ENCODE measurements around the gene DNALI1. TPM values are rescaled to one million over a fixed set of nuclear protein-coding genes. Genes with fewer than 3 reads are reported as not detected.
A peak's percentile ranks its signal among the peaks of the same experiment; 100 is the strongest.
"Not testable (repeated sequence)": the region's sequence is repeated elsewhere in the genome, so short reads cannot be mapped to it uniquely, and the experiment has no call there.

The DNALI1 gene
- total RNA-seq, 2 donors from 2014 or later = not detected

DNA sequence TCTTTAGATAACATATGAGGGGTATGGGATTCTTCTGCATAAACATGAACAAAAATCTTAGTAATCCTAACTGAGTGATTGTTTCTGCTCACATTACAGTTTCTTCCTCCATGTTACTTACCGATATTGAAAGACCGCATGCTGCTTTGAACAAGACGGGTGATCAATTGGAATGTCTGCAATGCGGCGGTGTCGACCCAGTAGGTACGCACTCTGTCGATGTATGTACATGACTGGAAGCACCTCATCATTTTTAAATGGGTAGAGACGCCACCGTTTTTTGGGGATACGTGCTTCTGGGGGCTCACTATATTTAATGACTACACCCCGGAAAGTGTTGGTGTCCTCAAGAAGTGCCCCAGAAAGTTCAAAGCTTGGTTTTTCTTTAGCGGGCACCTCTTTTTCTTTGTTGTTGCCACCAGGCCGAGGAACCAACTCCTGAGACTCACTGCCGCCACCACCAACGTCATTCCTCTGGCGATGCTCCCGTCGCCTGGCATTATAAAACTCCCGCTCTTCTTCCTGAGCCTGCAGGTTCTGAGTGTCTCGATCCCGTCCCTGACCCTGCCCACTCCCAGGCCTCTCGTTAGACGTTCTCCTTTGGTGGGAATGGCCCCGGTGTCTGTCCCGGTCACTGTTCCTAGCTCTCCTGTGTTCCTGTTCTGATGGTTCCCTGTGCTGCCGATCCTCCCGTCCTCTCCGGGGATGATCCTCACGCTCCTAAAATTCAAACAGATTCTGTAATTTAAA, 16.5 kb upstream of the DNALI1 start:
- peaks cover 17 to 42% of the 10 kb centered on the region in 2 donors for H3K36me3 Mint-ChIP-seq
- no peak for ATAC-seq
- no peak for DNase-seq (ENCODE audit: low spot score in 2 of 2)
- H3K9me3 Mint-ChIP-seq = no peaks in the 10 kb centered on the region
- no peak overlapping the region for H3K27ac Mint-ChIP-seq

DNA sequence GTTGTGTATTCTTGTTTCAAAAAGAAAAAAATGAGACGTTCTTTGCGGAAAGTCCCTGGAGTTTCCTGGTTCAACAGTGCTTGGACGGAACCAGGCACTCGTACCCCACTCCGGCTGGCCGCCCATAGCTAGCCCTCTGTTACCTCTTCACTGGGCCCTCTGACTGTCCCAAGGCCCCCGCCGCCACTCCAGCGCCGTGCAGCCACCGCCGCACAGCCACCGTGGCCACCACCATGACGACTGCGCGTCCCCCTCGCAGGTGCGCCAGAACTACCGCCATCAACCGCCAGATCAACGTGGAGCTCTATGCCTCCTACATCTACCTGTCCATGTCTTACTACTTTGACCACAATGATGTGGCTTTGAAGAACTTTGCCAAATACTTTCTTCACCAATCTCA, 12.2 kb upstream of the DNALI1 start:
- H3K36me3 Mint-ChIP-seq = peaks cover 18 to 31% of the 10 kb centered on the region in 2 donors
- ATAC-seq (no peak), DNase-seq (ENCODE audit: low spot score in 2 of 2) (no peak)
- no peak overlapping the region for H3K27ac Mint-ChIP-seq
- H3K9me3 Mint-ChIP-seq = no peaks in the 10 kb centered on the region

- no peak for DNase-seq (ENCODE audit: low spot score in 2 of 2)
- no peaks in the 10 kb centered on the region for H3K9me3 Mint-ChIP-seq
- no peak overlapping the region for H3K27ac Mint-ChIP-seq
- no peak for ATAC-seq
- peaks cover 18 to 31% of the 10 kb centered on the region in 2 donors for H3K36me3 Mint-ChIP-seq
These were observed 11.7 kb upstream of the DNALI1 start for GRCh38 chr1:37545019-37545418.

DNA sequence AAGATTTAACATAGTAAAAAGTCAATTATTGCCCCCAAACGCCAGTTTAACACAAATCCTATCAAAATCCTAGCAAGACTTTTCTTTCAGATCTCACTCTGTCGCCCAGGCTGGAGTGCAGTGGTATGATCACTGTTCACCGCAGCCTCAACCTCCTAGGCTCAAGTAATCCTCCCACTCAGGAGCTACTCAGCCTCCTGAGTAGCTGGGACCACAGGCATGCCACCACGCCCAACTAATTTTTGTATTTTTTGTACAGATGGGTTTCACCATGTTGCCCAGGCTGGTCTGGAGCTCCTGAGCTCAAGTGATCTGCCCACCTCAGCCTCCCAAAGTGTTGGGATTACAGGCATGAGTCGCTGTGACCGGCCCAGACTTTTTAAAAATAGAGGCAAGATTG, 7.4 kb upstream of the DNALI1 start:
- no peak for ATAC-seq
- no peak for DNase-seq (ENCODE audit: low spot score in 2 of 2)
- H3K36me3 Mint-ChIP-seq = peaks cover 30 to 32% of the 10 kb centered on the region in 2 donors
- H3K9me3 Mint-ChIP-seq = no peaks in the 10 kb centered on the region
- peak overlapping the region in 1 of 2 donors; percentile 76 for H3K27ac Mint-ChIP-seq

DNA sequence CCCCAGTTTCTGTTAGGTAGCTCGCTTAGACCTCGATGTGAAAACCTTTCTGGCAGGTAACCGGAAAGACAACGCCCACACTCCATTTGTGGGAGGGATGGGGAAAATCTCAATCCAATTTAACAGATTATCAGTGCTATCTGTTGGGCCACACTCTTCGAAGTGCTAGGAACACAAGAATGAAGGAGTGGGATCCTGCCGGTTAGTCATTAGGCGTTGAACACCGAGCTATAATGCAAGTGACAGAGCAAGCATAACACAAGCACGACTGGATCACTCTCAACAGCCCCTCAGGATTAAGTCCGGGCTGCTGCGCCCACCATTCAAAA, 3.2 kb upstream of the DNALI1 start:
- Mint-ChIP-seq H3K36me3 (peaks cover 19 to 20% of the 10 kb centered on the region in 2 donors), H3K9me3 (no peaks in the 10 kb centered on the region), H3K27ac (peak overlapping the region; percentile 83 to 99)
- ATAC-seq (peak; percentile 4 to 10), DNase-seq (ENCODE audit: low spot score in 2 of 2) (no peak)

- H3K27ac Mint-ChIP-seq = peak within 1 kb of the TSS; percentile 99 to 100
- DNase-seq (ENCODE audit: low spot score in 2 of 2) (peak; percentile 86 to 92), ATAC-seq (peak; percentile 95 to 100)
- H3K36me3 Mint-ChIP-seq = peaks cover 15 to 19% of the 10 kb centered on the region in 2 donors
- H3K9me3 Mint-ChIP-seq = no peaks in the 10 kb centered on the region
These were observed 2.6 kb upstream of the DNALI1 start, which contains the start of gene SNIP1 for GRCh38 chr1:37553927-37554808. Gene SNIP1, minus strand, starts transcription at chr1:37554293. Its CDS starts 64 bp downstream, at chr1:37554229.

GRCh38 chr1:37557402-37557801, 662 bp downstream of the DNALI1 start:
- ATAC-seq (no peak), DNase-seq (ENCODE audit: low spot score in 2 of 2) (no peak)
- no peaks in the 10 kb centered on the region for H3K9me3 Mint-ChIP-seq
- H3K36me3 Mint-ChIP-seq = peaks cover 15 to 19% of the 10 kb centered on the region in 2 donors
- no peak overlapping the region for H3K27ac Mint-ChIP-seq

GRCh38 chr1:37558411-37558810, 1.7 kb downstream of the DNALI1 start:
- Mint-ChIP-seq H3K9me3 (no peaks in the 10 kb centered on the region), H3K36me3 (peaks cover 8 to 10% of the 10 kb centered on the region in 2 donors), H3K27ac (peak overlapping the region in 1 of 2 donors; percentile 34)
- no peak for DNase-seq (ENCODE audit: low spot score in 2 of 2)
- ATAC-seq = no peak

DNA sequence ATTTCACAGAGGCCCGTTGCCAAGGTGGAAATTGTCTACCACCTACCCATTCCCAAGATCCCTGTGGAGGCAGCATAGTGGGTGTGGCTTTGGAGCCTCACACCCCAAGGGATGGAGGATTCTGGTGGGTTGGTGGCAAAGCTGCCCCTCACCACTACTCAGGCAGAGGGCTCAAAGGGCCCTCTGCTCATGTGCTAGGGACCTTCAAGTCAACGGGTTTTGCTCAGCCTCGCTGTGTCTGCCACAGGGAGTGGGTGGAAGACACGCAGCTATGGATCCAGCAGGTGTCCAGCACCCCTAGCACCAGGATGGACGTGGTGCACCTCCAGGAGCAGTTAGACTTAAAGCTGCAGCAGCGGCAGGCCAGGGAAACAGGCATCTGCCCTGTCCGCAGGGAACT, 2.3 kb downstream of the DNALI1 start:
- no peak for ATAC-seq
- DNase-seq (ENCODE audit: low spot score in 2 of 2) = no peak
- peaks cover 4 to 5% of the 10 kb centered on the region in 2 donors for H3K36me3 Mint-ChIP-seq
- H3K27ac Mint-ChIP-seq = peak overlapping the region in 1 of 2 donors; percentile 34
- H3K9me3 Mint-ChIP-seq = no peaks in the 10 kb centered on the region

DNA sequence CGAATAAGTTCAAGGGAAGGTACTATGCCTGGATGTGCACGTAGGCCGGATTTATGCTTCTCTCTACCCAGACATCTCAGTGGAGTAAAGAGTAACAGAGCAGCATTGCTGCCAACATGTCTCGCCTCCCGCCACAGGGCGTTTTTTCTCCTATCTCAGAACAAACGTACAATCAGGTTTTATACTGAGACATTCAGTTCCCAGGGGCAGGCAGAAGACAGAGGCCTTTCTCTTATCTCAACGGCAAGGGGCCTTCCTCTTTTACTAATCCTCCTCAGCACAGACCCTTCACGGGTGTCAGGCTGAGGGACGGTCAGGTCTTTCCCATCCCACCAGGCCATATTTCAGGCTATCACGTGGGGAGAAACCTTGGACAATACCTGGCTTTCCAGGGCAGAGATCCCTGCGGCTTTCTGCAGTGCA, 3.2 kb downstream of the DNALI1 start:
- not testable (repeated sequence) for H3K36me3 Mint-ChIP-seq; H3K27ac Mint-ChIP-seq; H3K9me3 Mint-ChIP-seq; ATAC-seq; DNase-seq (ENCODE audit: low spot score in 2 of 2)

GRCh38 chr1:37560401-37561132, 3.8 kb downstream of the DNALI1 start:
- Mint-ChIP-seq H3K27ac (peak overlapping the region in 1 of 2 donors; percentile 51), H3K9me3 (no peaks in the 10 kb centered on the region), H3K36me3 (peaks cover 0 to 3% of the 10 kb centered on the region in 2 donors)
- ATAC-seq = no peak
- no peak for DNase-seq (ENCODE audit: low spot score in 2 of 2)

- ATAC-seq (peak; percentile 64 to 74), DNase-seq (ENCODE audit: low spot score in 2 of 2) (peak in 1 of 2 donors; percentile 45)
- peak overlapping the region; percentile 3 to 93 for H3K27ac Mint-ChIP-seq
- H3K36me3 Mint-ChIP-seq = peaks cover 0 to 5% of the 10 kb centered on the region in 2 donors
- no peaks in the 10 kb centered on the region for H3K9me3 Mint-ChIP-seq
These were observed 4.7 kb downstream of the DNALI1 start for GRCh38 chr1:37561133-37562132.

DNA sequence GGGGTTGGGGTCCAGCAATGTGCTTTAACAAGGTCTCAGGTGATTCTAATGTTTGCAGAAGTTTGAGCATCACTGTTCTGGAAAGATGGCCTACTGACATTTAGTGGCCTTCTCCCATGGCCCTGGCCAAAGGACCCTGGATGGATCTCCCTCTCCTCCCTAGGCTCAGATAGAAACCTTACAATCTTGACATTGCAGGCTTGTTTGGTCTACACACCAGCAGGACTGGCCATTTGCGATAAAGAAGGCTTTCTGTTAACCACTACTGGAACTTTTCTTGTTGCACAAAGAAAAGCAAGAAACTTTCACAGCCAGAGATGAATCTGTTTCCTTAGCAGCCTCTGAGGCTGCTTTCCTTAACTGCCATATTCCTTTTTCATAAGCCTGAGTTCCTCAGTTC, 6.2 kb downstream of the DNALI1 start:
- Mint-ChIP-seq H3K36me3 (peaks cover 6 to 10% of the 10 kb centered on the region in 2 donors), H3K27ac (peak overlapping the region in 1 of 2 donors; percentile 47), H3K9me3 (no peaks in the 10 kb centered on the region)
- DNase-seq (ENCODE audit: low spot score in 2 of 2) (no peak), ATAC-seq (no peak)

DNA sequence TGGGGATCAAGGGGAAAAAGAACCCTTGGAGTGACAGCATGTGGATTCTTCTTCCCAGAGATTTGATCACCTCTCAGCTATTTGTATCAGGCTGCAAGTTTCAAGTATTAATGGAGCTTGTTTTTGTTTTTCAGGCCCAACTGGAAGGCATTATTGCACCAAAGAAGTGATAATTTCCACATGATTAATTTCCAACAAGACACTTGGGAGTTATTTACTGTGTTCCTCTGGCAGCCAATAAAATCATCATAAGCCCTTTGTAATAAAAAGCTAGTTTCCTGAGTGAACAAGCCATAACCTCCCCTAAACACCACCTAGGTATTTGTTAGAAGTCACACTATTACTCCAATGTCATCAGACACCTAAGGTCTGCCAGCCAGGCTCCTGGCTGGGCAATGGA, 8.2 kb downstream of the DNALI1 start:
- H3K27ac Mint-ChIP-seq = no peak overlapping the region
- no peak for ATAC-seq
- peaks cover 16 to 25% of the 10 kb centered on the region in 2 donors for H3K36me3 Mint-ChIP-seq
- H3K9me3 Mint-ChIP-seq = no peaks in the 10 kb centered on the region
- DNase-seq (ENCODE audit: low spot score in 2 of 2) = no peak

GRCh38 chr1:37567023-37567422, 10.3 kb downstream of the DNALI1 start:
- DNase-seq (ENCODE audit: low spot score in 2 of 2) (no peak), ATAC-seq (no peak)
- Mint-ChIP-seq H3K9me3 (no peaks in the 10 kb centered on the region), H3K36me3 (peaks cover 22 to 37% of the 10 kb centered on the region in 2 donors), H3K27ac (no peak overlapping the region)
